Measurements from ENCODE around the gene DKK2. TPM values are rescaled to one million over a fixed set of nuclear protein-coding genes. Genes with fewer than 3 reads are reported as not detected.
"Not testable (repeated sequence)": the region's sequence is repeated elsewhere in the genome, so short reads cannot be mapped to it uniquely, and the experiment has no call there.

The DKK2 gene
- total RNA-seq, 1 donor from 2014 or later = not detected

DNA sequence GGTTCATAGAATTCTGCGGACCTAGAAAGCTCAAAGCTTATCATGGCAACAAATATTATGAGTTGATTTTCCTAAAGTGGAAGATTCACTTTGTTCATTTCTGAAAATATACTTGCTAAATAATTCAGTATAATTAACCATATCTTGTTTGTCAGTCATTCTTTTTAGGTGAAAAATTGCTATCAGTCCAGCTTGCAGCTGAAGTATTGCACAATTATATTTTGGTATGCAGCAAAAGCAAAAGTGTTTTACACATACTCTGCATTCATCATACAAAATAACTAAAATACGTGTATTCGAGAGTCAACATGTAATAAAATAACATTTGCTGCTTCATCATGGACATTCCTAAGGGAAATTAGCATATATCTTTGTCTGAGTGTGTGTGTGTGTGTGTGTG, 24.8 kb downstream of the DKK2 start:
- DNase-seq = no peak

GRCh38 chr4:107009196-107009968, 26.7 kb downstream of the DKK2 start:
- no peak for DNase-seq

DNA sequence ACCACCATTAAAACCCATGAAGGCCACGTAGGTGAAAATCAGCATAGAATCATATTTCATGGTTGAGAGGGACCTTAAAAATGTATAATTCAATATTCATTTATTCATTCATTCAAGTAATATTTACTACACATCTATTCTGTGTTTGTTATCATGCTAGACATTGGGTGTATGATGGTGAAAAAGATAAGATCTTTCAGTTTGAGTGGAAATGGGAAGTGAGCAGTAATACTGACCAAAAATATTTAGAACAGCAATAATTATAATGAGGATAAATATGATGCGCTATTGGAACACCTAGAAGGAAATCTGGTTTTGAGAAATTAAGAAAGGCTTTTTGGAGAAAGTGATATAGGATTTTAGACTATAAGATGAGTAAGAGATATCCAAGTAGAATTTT, 28.0 kb downstream of the DKK2 start:
- no peak for DNase-seq

GRCh38 chr4:107006218-107006617, 29.9 kb downstream of the DKK2 start:
- no peak for DNase-seq

GRCh38 chr4:106996490-106996889, 39.6 kb downstream of the DKK2 start:
- no peak for DNase-seq

DNA sequence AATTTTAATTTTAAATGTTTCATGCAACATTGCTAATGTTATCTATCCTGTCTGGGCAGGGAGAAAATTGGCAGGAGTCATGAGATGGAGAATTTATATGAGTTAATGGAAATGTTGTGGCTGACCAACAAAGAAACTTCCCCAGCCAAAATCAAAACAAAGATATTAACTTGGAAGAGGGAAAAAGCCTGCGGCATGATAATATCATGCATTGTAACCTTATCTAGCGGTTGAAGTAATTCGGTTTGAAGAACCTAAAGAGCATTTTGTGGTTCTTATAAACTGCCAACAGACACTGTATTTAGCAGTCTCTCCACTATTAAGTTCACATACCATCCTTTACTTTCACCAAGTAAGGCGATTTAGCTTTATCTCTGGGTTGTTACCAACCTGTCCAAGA, 42.3 kb downstream of the DKK2 start:
- DNase-seq = no peak

- no peak for DNase-seq
These were observed 48.8 kb downstream of the DKK2 start for GRCh38 chr4:106987311-106987710.

DNA sequence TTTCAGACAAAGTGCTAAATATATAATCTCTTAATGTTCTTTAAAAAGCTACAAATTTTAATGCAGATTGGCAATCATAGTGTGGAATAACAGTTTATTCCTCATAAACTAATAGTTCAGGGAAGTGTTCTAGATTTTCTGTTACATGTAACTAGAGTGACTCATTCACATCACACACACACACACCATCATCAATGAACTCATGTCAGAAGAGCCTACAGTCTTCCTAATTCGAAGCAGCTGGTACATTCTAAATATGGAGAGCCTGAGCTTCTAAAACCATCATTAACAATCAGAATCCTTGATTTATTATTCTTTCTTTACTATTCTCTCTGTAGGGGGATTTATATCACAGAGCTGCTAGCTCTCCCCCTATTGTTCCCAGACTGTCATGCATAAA, 49.6 kb downstream of the DKK2 start:
- no peak for DNase-seq

DNA sequence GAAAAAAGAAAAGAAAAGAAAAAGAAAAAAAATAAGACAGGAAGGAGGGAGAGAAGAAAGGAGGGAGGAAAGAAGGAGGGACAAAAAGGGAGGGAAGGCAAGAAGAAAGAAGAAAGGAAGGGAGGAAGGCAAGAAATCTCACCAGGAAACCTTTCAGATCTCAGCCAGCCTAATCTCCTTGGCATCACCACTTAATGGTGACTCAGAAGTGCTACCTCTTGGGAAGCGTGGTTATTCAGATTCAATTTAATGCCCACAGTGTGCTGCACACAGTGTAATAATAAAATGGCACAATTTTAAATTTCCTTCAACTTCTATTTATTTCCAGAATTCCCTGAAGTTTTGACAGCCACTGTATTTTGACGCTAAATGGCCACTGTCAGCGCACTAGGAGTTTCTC, 50.3 kb downstream of the DKK2 start:
- no peak for DNase-seq

DNA sequence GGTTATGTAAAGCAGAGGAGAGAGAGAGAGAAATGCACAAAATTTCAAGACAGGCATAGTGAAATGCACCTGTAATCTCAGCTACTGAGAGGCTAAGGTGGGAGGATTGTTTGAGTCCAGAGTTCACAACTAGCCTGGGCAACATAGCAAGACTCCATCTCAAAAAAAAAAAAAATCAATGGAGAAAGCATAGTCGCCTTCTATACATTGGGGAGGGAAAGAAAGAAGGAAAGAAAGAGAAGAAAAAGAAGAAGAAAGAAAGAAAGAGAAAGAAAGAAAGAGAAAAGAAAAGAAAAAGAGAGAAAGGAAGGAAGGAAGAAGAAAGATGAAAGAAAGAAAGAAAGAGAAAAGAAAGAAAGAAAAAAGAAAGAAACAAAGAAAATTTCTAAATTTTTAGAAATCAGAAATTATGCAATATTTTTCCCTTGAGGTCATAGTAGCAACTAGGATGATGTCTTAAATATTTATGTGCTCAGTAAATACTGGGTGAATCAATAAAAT, 53.4 kb downstream of the DKK2 start:
- no peak for DNase-seq

- no peak for DNase-seq
These were observed 54.7 kb downstream of the DKK2 start for GRCh38 chr4:106981431-106981830.

DNA sequence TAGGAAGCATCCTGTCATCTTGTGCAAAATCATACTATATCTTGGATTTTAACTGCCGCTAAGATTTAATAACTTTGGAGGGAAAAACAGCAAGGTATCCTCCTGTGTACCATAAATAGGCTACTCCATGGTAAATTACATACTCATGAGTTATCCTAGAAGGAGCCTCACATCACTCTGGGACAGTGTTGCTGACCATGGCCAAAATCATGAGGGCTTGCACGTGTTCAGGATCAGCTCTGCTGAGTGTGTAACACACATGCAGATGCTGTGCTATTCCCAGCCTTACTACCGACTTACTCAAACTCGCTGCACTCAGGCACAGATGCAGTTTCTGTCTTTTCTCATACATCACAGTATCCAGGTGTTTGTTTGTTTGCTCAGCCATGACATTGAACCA, 56.6 kb downstream of the DKK2 start:
- no peak for DNase-seq

DNA sequence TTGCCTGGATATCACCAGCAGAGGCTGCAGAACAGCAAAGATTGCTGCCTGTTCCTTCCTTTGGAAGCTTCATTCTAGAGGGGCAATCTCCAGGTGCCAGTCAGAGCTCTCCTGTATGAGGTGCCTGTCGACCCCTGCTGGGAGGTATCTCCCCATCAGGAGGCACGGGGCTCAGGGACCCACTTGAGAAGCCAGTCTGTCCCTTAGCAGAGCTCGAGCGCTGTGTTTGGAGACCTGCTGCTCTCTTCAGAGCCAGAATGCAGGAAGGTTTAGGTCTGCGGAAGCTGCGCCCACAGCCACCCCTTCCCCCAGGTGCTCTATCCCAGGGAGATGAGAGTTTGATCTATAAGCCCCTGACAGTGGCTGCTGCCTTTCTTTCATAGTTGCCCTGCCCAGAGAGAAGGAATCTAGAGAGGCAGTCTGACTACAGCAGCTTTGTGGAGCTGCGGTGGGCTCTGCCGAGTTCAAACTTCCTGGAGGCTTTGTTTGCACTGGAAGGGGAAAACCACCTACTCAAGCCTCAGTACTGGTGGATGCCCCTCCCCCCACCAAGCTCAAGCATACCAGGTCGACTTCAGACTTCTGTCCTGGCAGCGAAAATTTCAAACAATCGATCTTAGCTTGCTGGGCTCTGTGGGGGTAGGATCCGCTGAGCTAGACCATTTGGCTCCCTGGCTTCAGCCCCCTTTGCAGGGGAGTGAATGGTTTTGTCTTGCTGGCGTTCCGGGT, 57.9 kb downstream of the DKK2 start:
- no peak for DNase-seq

DNA sequence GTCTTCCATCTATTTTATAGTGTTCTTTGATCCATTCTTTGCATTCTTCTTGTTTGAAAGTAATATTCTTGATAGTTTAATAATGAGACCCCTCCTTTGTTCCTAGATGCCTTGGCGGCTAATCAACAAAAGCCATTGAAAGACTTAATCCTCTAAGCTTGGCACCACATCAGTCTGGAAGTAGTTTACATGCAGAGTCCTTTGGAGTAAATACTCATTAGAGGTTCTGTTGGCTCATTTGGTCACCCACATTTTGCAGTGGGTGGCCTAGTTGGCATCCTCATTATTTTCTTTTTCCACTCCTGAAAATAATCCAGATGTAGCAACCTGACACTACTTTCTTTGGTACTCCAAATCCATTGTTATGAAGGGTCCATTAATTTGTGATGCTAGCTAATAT, 64.5 kb downstream of the DKK2 start:
- no peak for DNase-seq

GRCh38 chr4:106967892-106968291, 68.2 kb downstream of the DKK2 start:
- DNase-seq = no peak

DNA sequence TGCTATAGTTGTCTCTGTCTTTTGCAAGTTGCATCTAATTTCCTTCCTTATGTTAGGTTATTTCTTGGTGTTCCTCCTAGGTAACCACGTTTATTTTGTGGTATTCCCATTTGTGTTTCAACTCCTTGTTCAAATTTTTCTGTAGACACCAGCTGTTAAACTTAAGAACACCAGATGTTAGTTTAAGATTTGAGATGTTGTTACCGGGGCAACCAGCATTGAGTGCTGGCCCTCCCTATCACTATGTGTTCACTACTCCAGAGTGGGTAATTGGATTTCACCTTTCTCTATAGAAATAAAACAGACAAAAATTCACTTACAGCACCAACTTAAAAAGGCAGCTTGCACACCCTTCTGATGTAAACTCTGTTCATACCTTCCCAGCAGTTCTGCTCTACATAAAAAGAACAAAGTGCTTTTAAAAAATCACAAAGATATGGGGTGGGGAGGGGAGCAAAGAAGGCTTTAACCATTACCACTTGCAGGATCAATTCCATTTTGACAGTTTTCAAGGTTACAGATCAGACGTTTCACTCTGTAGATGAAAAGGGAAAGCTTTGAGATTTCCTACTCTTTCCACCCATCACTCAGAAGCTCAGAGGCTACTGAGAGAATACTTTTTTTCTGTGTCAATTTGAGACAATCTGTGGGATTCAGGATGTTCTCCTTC, 82.9 kb downstream of the DKK2 start:
- DNase-seq = no peak

DNA sequence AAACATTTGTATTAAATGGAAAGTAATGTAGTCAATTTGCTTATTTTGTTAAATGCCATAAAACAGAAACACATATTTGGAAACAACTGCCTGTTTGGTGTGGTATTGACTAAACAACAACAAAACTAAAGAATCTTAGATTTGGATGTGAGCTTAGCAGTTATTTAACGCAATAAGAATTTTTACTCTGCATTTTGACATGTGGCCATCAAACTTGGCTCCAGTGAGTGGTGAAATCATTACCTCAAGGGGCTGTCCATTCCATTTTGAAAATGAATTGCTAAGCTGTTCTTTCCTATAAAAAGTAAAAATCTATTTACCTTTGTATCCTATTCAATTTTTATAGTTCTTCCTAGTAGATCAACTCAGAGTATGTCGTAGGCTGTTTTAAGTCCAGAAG, 84.2 kb downstream of the DKK2 start:
- DNase-seq = no peak

- DNase-seq = no peak
These were observed 94.3 kb downstream of the DKK2 start for GRCh38 chr4:106941841-106942240.

DNA sequence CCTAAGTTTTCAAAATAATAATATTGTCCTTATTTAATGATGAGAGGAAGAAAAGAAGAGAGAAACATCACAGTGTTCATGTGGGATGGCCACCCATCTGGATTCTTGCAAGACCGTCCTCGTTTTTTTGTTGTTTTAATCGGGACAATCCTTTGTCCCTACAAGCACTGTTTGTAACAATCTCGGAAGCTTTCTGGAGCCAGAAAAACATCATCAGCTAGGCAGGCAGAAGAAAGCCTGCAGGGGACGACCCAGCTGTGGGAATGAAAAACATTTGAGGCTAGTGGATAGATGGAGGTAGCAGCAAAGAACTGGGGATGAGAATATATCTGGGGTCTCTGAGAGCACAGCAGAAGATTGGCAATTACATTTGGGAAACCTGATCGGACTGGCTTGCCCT, 105.6 kb downstream of the DKK2 start:
- DNase-seq = no peak

- DNase-seq = no peak
These were observed 106.9 kb downstream of the DKK2 start for GRCh38 chr4:106929248-106929647.

DNA sequence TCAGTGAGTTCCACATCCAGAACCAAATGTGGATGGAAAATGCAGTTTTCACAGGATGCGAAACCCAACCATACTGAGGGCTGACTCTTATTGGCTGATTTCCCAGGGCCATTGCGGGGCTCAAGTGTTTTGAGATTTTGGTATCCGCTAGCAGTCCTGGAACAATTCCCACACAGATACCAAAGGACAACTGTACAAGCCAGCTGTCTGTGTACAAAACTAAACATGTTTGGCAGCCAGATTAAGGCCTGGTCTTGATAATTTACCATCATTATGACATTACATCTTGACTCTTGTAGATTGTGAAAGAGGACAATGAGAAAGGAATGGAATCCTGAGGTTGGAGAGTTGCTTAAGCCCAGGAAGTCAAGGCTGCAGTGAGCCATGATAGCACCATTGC, 121.9 kb downstream of the DKK2 start:
- DNase-seq = no peak

DNA sequence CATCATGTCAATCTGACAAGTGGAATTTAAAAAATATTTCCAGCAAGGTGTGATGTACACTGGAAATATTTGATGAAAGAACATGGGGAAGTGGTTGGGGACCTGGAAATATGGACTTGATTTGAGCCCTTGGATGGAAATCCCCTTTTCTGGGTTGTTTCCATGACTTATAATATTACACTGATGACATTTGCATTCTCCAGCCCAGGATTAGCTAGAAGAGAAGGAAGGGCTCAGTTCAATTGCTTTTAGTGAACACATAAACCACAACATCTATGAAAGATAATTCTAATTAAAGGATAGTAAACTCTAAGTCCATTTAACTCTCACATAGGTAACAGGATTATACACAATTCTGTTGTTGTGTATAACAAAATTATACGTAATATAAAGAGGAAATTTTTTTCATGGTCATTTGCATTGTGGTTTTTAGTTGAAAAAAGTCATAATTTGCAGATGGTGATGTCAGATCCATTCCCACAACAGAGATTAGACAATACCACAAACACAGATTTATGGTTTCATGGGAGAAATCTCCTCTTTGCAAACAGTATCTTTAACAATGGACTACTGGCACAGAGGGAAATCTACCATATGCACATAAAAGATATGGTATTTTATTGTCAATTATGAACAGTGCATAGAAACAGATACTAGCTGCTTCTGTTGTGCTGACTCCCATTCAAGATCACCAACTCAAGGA, 126.5 kb downstream of the DKK2 start:
- no peak for DNase-seq

DNA sequence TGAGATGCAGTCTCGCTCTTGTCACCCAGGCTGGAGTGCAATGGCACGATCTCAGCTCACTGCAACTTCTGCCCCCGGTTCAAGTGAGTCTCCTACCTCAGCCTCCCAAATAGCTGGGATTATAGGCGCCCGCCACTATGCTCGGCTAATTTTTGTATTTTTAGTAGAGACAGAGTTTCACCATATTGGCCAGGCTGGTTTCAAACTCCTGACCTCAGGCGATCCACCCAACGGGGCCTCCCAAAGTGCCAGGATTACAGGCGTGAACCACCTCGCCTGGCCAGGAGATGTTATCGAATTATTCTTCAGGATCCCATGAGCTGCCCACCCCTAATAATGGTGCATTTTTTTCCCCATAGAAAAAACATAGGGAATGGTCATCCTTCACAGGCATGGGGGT, 128.1 kb downstream of the DKK2 start:
- DNase-seq = not testable (repeated sequence)
